Stimulated activated naive CD8-positive, alpha-beta T cell treated with anti-CD3 and anti-CD28 coated beads, Interleukin-15, amount 100 ng/mL, for 72 hours (primary cell): ENCODE data around the gene ST6GALNAC3.
"Not testable (repeated sequence)": the region's sequence is repeated elsewhere in the genome, so short reads cannot be mapped to it uniquely, and the experiment has no call there.

Source experiments
- ATAC-seq: fragments of 150-1000 bp; cut with Tn5 transposase; 2 replicates; pipeline ENCODE4 v1.10.0; 2021; ENCODE audit warnings: mild to moderate bottlenecking, moderate library complexity
- DNase-seq, 2 donors: peaks; one replicate each; pipeline ENCODE4 v3.0.0; 2021 to 2022
- H3K27ac Mint-ChIP-seq, 2 donors: one replicate each; pipeline ENCODE4 v1.8.0; 2022; ENCODE audit warnings: mild to moderate bottlenecking in 2 of 2, mixed read lengths in 2 of 2, moderate library complexity in 2 of 2
- H3K27me3 Mint-ChIP-seq: one replicate; pipeline ENCODE4 v1.8.0; 2022; ENCODE audit warnings: mixed read lengths
- H3K4me1 Mint-ChIP-seq: one replicate; pipeline ENCODE4 v1.8.0; 2022; ENCODE audit warnings: mild to moderate bottlenecking, mixed read lengths
- H3K4me3 Mint-ChIP-seq, 2 donors: one replicate each; pipeline ENCODE4 v1.8.0; 2022; ENCODE audit warnings: mild to moderate bottlenecking in 2 of 2, mixed read lengths in 2 of 2, moderate library complexity in 1 of 2
- H3K9me3 Mint-ChIP-seq, 2 donors: one replicate each; pipeline ENCODE4 v1.8.0; 2022; ENCODE audit warnings: mixed read lengths in 2 of 2

Gene ST6GALNAC3

GRCh38 chr1:76074321-76075187, at the start of gene ST6GALNAC3:
TSS of gene ST6GALNAC3 (plus strand) at chr1:76074746.
- peak within 1 kb of the TSS; percentile 87 to 92 for H3K27ac Mint-ChIP-seq
- peaks cover 37% of the 10 kb centered on the region for H3K4me1 Mint-ChIP-seq
- peak; percentile 90 for ATAC-seq
- H3K27me3 Mint-ChIP-seq, result no peaks in the 10 kb centered on the region
- peak within 1 kb of the TSS; percentile 88 to 92 for H3K4me3 Mint-ChIP-seq
- no peaks in the 10 kb centered on the region for H3K9me3 Mint-ChIP-seq
- peak; percentile 68 to 71 for DNase-seq

- no peak overlapping the region for H3K27ac Mint-ChIP-seq
- H3K4me3 Mint-ChIP-seq, result no peak overlapping the region
- DNase-seq (no peak), ATAC-seq (no peak)
- H3K4me1 Mint-ChIP-seq, result peaks cover 17% of the 10 kb centered on the region
- no peaks in the 10 kb centered on the region for H3K9me3 Mint-ChIP-seq
- no peaks in the 10 kb centered on the region for H3K27me3 Mint-ChIP-seq
These were observed 47.2 kb upstream of the ST6GALNAC3 start for GRCh38 chr1:76027341-76027740.

GRCh38 chr1:76029331-76029730, 45.2 kb upstream of the ST6GALNAC3 start:
- H3K4me1 Mint-ChIP-seq, result peaks cover 4% of the 10 kb centered on the region
- no peaks in the 10 kb centered on the region for H3K9me3 Mint-ChIP-seq
- H3K27ac Mint-ChIP-seq, result no peak overlapping the region
- H3K27me3 Mint-ChIP-seq, result no peaks in the 10 kb centered on the region
- ATAC-seq, result no peak
- no peak overlapping the region for H3K4me3 Mint-ChIP-seq
- DNase-seq, result no peak

- no peak overlapping the region for H3K27ac Mint-ChIP-seq
These were observed 43.0 kb upstream of the ST6GALNAC3 start for GRCh38 chr1:76031496-76031895.

GRCh38 chr1:76033800-76034475, 40.6 kb upstream of the ST6GALNAC3 start:
- Mint-ChIP-seq H3K27me3 (no peaks in the 10 kb centered on the region), H3K4me3 (no peak overlapping the region), H3K27ac (no peak overlapping the region), H3K9me3 (no peaks in the 10 kb centered on the region), H3K4me1 (no peaks in the 10 kb centered on the region)
- no peak for ATAC-seq
- no peak for DNase-seq

More at GRCh38 chr1:76031496-76031895, 43.0 kb upstream of the ST6GALNAC3 start:
- H3K27me3 Mint-ChIP-seq, result no peaks in the 10 kb centered on the region
- H3K4me3 Mint-ChIP-seq, result no peak overlapping the region
- H3K4me1 Mint-ChIP-seq, result no peaks in the 10 kb centered on the region
- no peak for DNase-seq
- no peak for ATAC-seq
- H3K9me3 Mint-ChIP-seq, result no peaks in the 10 kb centered on the region

GRCh38 chr1:76035053-76035452, 39.5 kb upstream of the ST6GALNAC3 start:
- no peak overlapping the region for H3K27ac Mint-ChIP-seq
- no peaks in the 10 kb centered on the region for H3K4me1 Mint-ChIP-seq
- ATAC-seq, result no peak
- DNase-seq, result no peak
- H3K4me3 Mint-ChIP-seq, result no peak overlapping the region
- H3K27me3 Mint-ChIP-seq, result no peaks in the 10 kb centered on the region
- H3K9me3 Mint-ChIP-seq, result no peaks in the 10 kb centered on the region

GRCh38 chr1:76037324-76037723, 37.2 kb upstream of the ST6GALNAC3 start:
- Mint-ChIP-seq H3K9me3 (no peaks in the 10 kb centered on the region), H3K4me3 (no peak overlapping the region), H3K27ac (no peak overlapping the region), H3K27me3 (peaks cover 8% of the 10 kb centered on the region), H3K4me1 (no peaks in the 10 kb centered on the region)
- no peak for DNase-seq
- no peak for ATAC-seq

GRCh38 chr1:76038287-76039004, 36.1 kb upstream of the ST6GALNAC3 start:
- Mint-ChIP-seq H3K4me3 (no peak overlapping the region), H3K27ac (no peak overlapping the region), H3K9me3 (no peaks in the 10 kb centered on the region), H3K4me1 (no peaks in the 10 kb centered on the region), H3K27me3 (peaks cover 8% of the 10 kb centered on the region)
- no peak for DNase-seq
- no peak for ATAC-seq

GRCh38 chr1:76046149-76046548, 28.4 kb upstream of the ST6GALNAC3 start:
- no peak overlapping the region for H3K4me3 Mint-ChIP-seq
- H3K9me3 Mint-ChIP-seq, result no peaks in the 10 kb centered on the region
- no peaks in the 10 kb centered on the region for H3K4me1 Mint-ChIP-seq
- no peak overlapping the region for H3K27ac Mint-ChIP-seq
- DNase-seq (no peak), ATAC-seq (no peak)
- peaks cover 8% of the 10 kb centered on the region for H3K27me3 Mint-ChIP-seq

GRCh38 chr1:76048219-76048618, 26.3 kb upstream of the ST6GALNAC3 start:
- ATAC-seq (no peak), DNase-seq (no peak)
- Mint-ChIP-seq H3K27me3 (peaks cover 10% of the 10 kb centered on the region), H3K27ac (no peak overlapping the region), H3K9me3 (no peaks in the 10 kb centered on the region), H3K4me3 (no peak overlapping the region), H3K4me1 (peaks cover 4% of the 10 kb centered on the region)

GRCh38 chr1:76048926-76049325, 25.6 kb upstream of the ST6GALNAC3 start:
- Mint-ChIP-seq H3K27ac (no peak overlapping the region), H3K4me1 (peaks cover 4% of the 10 kb centered on the region), H3K9me3 (no peaks in the 10 kb centered on the region), H3K4me3 (no peak overlapping the region), H3K27me3 (peaks cover 10% of the 10 kb centered on the region)
- DNase-seq (no peak), ATAC-seq (no peak)

GRCh38 chr1:76049498-76049897, 25.0 kb upstream of the ST6GALNAC3 start:
- H3K4me3 Mint-ChIP-seq, result no peak overlapping the region
- H3K4me1 Mint-ChIP-seq, result peaks cover 4% of the 10 kb centered on the region
- ATAC-seq, result no peak
- H3K27me3 Mint-ChIP-seq, result peaks cover 10% of the 10 kb centered on the region
- no peak overlapping the region for H3K27ac Mint-ChIP-seq
- H3K9me3 Mint-ChIP-seq, result no peaks in the 10 kb centered on the region
- no peak for DNase-seq

- not testable (repeated sequence) for H3K9me3 Mint-ChIP-seq, H3K27me3 Mint-ChIP-seq, H3K27ac Mint-ChIP-seq, H3K4me1 Mint-ChIP-seq, H3K4me3 Mint-ChIP-seq, DNase-seq, ATAC-seq
These were observed 24.5 kb upstream of the ST6GALNAC3 start for GRCh38 chr1:76050073-76050472.

GRCh38 chr1:76053021-76053420, 21.5 kb upstream of the ST6GALNAC3 start:
- H3K4me3 Mint-ChIP-seq, result no peak overlapping the region
- DNase-seq (peak in 1 of 2 donors; percentile 18), ATAC-seq (peak; percentile 82)
- H3K27ac Mint-ChIP-seq, result no peak overlapping the region
- H3K9me3 Mint-ChIP-seq, result no peaks in the 10 kb centered on the region
- H3K27me3 Mint-ChIP-seq, result peaks cover 10% of the 10 kb centered on the region
- H3K4me1 Mint-ChIP-seq, result peaks cover 4% of the 10 kb centered on the region

GRCh38 chr1:76054359-76054758, 20.2 kb upstream of the ST6GALNAC3 start:
- Mint-ChIP-seq H3K4me1 (peaks cover 4% of the 10 kb centered on the region), H3K9me3 (no peaks in the 10 kb centered on the region), H3K27ac (no peak overlapping the region), H3K4me3 (no peak overlapping the region), H3K27me3 (peaks cover 10% of the 10 kb centered on the region)
- ATAC-seq, result no peak
- no peak for DNase-seq

- Mint-ChIP-seq H3K27me3 (peaks cover 10% of the 10 kb centered on the region), H3K27ac (no peak overlapping the region), H3K9me3 (no peaks in the 10 kb centered on the region), H3K4me3 (no peak overlapping the region), H3K4me1 (peaks cover 4% of the 10 kb centered on the region)
- DNase-seq (no peak), ATAC-seq (no peak)
These were observed 18.6 kb upstream of the ST6GALNAC3 start for GRCh38 chr1:76055987-76056386.
